ACHN (cell line): ENCODE results near the gene TFDP2.
"Not testable (repeated sequence)": the region's sequence is repeated elsewhere in the genome, so short reads cannot be mapped to it uniquely, and the experiment has no call there.

ENCODE experiments used
- DNase-seq: peaks from one replicate; pipeline ENCODE4 v3.0.0-alpha.2; 2015
- in situ Hi-C: cut with HindIII; loops from 2 replicates; pipeline ENCODE4 v1.10.0; 2017; ENCODE audit warnings: low sequenced_read_pairs, low pct_ligation_motif_present, low pct_unique_long_range_greater_than_20kb

Gene TFDP2

DNA sequence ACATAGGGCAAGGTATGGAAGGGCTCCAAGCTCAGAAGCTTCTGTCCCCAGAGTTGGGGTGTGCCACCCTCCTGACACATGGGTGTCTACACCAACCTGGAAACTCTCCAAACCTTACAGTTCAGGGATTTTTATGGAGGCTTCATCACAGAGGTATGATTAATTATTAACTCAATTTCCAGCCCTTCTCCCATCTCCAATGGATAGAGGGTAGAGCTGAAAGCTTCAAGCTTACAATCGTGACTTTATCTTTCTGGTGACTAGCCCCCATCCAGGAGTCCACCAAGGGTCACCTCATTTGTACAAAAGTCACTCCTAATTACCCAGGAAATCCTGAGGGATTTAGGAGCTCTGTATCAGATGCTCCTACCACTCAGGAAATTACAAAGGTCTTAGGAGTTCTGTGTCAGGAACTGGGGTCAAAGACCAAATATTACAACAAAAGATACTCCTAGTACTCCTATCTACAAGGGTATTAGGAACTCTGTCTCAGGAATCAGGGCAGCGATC lies 62.7 kb downstream of the TFDP2 start:
- in situ Hi-C loops: no loop called here
- peak; percentile 22 for DNase-seq

DNA sequence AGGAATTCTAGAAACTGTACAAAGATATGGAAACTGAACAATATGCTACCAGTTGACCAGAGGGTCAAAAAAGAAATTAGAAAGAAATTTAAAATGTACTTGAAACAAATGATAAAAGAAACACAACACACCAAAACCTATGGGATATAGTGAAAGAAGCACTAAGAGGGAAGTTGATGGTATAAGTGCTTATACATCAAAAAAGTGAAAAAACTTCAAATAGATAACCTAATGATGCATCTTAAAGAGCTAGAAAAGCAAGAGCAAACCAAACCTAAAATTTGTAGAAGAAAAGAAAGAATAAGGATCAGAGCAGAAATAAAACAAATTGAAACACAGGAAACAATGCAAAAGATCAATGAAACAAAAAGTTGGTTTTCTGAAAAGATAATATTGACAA lies 68.2 kb downstream of the TFDP2 start:
- in situ Hi-C loops: no loop called here
- no peak for DNase-seq

DNA sequence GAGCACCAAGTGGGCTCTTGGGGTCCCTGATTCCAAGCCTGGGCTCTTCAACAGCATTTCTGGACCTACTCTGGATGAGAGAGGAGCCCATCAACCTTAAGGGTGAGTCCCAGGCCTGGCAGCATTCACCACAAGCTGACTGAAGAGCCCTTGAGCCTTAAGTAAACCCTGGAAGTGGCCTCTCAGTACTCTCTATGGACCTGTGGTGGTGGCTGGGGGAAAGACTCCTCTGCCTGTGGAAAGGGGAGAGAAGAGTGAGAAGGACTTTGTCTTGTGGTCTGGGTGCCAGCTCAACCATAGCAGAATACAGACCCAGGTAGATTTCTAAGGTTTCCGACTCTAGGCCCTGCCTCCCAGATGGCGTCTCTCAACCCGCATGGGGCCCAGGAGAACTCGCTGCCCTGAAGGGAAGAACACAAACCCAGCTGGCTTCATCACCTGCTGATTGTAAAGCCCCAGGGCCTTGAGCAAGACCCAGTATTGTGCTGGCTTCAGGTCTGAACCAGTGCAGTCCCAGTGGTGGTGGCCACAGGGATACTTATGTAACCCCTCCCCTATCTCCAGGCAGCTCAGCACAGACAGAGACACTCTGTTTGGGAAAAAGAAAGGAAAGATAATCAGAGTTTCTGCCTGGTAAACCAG lies 71.4 kb downstream of the TFDP2 start:
- DNase-seq: no peak
- in situ Hi-C loops: no loop called here

DNA sequence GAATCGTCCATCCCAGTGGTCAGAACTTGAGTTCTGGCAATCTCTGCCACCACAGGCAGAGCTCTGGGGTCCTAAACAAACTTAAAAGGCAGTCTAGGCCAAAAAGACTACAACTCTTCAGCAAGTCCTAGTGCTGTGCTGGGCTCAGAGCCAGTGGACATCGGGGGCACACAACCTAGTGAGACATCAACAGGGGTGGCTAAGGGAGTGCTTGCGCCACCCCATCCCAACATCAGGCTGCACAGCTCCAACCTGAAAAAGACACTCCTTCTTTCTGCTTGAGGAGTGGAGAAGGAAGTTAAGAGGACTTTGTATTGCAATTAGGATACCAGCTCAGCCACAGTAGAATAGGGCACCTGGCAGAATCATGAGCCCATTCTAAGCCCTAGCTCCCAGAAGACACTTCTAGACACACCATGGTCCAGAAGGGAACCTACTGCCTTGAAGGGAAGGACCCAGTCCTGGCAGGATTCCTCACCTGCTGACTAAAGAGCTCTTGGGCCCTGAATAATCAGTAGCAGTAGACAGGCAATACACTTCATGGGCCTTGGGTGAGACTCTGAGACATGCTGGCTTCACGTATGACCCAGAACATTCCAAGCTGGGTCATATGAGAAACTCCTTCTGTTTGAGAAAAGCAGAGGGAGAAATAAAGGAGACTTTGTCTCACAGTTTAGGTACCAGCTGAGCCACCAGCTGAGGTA lies 72.0 kb downstream of the TFDP2 start:
- DNase-seq: no peak
- in situ Hi-C loops: no loop called here

DNA sequence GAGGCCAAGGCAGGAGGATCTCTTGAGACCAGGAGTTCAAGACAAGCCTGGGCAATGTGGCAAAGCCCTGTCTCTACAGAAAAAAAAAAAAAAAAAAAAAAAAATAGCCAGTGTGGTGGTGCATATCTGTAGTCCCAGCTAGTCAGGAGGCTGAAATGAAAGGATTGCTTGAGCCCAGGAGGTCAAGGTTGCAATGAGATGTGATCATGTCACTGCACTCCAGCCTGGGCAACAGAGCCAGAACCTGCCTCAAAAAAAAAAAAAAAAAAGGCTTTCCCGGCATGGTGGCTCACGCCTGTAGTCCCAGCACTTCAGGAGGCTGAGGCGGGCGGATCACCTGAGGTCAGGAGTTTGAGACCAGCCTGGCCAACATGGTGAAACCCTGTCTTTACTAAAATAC lies 73.7 kb downstream of the TFDP2 start:
- DNase-seq, in situ Hi-C loops: not testable (repeated sequence)

DNA sequence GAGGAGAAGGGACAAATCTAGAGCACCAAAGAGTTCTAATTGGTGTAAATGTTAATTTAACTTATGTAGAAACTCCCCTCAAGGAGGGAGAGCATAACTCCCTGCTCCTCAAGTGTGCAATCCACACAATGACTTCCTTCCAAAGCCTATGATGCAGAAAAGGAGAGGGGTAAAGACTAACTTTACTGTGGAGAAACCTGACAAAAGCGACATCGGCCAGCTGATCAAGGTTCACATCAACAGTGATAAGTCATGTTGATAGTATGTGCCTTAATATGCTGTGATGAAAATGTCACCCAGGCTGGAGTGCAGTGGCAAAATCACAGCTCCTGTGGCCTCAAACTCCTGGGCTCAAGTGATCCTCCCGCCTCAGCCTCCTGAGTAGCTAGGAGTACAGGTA lies 76.5 kb downstream of the TFDP2 start:
- in situ Hi-C loops: no loop called here

DNA sequence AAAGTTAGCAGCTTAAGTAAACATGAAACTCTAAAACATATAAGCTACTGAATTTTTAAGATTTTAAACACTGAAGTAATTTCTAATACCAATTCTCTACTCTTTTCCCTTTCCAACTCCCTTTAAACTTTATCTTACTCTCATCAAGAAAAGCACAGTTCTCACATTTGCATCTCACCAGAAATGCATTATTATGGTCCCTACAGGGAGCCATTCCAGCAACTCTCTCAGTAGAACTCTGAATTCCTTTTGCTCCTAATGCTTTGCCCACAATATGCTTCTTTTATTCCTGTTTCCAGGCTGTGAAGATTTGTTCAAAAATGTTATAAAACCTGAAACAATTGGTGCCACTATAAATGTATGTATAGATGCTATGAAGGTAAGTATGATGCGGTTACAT lies 83.4 kb downstream of the TFDP2 start:
- DNase-seq: no peak
- in situ Hi-C loops: no loop called here

More for the DNA sequence above, 76.5 kb downstream of the TFDP2 start:
- no peak for DNase-seq

DNA sequence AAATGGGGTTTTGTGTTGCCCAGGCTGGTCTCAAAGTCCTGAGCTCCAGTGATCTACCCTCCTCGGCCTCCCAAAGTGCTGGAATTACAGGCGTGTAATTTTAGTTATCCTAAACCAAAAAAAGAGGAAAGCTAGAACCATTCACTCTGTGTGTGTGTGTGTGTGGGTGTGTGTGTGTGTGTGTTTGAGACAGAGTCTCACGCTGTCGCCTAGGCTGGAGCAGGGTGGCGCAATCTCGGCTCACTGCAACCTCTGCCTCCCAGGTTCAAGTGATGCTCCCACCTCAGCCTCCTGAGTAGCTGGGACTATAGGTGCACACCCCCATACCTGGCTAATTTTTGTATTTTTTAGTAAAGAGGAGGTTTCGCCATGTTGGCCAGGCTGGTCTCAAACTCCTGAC lies 84.0 kb downstream of the TFDP2 start:
- in situ Hi-C loops: no loop called here
- DNase-seq: no peak

DNA sequence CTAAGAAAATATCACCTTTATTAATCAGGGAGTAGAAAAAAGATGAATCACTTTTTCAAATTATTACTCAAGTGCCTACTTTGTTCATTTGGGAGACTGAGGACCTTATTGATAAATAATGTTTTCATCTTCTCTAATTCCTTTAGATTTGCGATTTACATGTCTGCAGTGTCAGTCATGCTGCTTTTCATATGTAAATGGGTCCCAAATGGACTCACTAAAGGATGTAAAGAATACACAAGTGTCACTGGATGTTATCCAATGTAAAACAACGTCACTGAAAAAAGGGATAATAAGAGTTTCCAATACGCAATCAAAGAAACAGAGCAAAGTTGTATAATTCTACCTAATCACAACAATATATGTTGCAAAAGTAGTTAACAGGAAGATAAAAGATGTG lies 84.9 kb downstream of the TFDP2 start:
- in situ Hi-C loops: no loop called here
- no peak for DNase-seq

DNA sequence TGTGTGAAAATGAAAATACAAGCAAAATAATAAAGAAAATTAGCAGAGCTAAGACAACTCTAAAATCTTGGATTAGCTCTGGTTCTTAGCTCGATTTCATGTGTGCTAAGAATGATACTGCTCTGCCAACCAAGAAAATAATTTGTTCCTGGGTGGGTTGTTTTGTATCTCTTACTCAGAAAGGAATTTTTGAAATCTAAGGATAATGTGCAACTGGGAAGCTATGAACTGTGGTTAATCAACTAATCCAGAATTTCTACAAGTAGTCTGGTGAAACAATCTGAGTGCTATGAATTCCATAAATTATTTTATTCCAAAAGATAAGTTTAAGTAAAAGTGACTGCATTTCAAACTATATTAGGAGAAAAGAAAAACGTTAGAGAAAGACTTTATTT lies 92.0 kb downstream of the TFDP2 start:
- DNase-seq: no peak
- in situ Hi-C loops: no loop called here

DNA sequence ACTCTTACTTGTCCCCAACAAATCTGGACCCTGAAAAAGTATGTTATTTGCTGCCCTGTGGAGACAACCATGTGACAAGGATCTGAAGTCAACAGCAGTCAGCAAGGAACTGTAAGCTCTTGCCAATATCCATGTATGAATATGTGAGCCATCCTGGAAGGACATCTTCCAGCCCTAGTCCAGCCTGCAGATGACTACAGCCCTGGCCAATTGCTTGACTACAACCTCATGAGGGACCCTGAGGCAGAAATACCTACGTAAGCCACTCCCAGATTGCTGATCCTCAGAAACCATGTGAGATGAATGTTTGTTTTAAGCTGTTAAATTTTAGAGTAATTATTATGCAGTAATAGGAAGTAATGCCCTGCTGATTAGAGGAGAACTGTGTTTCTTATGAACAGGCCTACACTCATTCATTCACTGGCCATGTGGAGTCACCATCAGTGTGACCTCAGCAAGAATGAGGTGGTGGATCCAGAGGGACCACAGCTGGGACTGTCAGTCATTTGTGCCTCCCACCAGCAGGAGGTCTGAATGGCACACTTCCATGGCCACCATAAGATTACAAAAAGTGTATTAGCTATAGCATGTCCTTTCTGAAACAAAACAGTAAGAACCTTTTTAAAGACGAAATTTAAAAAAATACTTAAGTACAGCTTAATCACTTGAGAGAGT lies 92.6 kb downstream of the TFDP2 start:
- in situ Hi-C loops: no loop called here
- no peak for DNase-seq

DNA sequence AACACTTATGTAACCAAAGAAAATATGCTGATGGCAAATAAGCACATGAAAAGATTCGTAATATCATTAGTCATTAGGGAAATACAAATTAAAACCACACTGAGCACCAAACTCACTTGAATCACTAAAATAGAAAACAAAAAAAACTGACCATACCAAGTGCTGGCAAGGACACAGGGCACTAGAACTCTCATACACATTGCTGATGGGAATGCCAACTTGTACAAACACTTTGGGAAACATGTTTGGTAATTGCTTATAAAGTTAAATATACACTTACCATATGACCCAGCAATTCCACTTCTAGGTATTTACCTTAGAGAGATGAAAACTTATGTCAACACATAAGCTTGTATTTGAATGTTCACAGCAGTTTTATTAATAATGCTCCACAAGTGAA lies 95.5 kb downstream of the TFDP2 start:
- in situ Hi-C loops: no loop called here
- DNase-seq: no peak

DNA sequence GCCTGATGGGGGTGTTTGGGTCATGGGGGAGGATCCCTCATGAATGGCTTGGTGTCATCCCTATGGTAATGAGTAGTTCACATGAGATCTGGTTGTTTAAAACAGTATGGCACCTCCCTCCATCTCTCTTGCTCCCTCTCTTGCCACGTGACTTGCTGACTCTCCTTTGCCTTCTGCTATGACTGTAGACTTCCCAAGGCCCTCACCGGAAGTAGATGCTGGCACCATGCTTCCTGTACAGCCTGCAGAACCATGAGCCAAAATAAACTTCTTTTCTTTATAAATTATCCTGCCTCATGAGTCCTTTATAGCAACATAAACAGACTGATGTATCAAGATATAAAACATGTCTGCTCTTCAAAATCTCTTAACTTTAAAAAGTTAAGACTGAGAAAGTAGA lies 96.1 kb downstream of the TFDP2 start:
- in situ Hi-C loops: no loop called here
- no peak for DNase-seq

DNA sequence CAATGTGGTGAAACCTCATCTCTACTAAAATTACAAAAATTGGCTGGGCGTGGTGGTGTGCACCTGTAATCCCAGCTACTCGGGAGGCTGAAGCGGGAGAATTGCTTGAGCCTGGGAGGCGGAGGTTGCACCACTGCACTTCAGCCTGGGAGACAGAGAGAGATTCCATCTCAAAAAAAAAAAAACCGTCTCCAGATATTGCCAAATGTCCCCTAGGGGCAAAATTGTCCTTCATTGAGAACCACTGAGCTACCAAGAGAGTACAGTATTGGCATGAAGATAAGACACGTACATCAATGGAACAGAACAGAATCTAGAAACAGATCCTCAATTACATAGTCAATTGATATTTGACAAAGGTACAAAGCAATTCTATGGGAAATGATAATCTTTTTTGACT lies 98.0 kb downstream of the TFDP2 start:
- DNase-seq: no peak
- in situ Hi-C loops: no loop called here

DNA sequence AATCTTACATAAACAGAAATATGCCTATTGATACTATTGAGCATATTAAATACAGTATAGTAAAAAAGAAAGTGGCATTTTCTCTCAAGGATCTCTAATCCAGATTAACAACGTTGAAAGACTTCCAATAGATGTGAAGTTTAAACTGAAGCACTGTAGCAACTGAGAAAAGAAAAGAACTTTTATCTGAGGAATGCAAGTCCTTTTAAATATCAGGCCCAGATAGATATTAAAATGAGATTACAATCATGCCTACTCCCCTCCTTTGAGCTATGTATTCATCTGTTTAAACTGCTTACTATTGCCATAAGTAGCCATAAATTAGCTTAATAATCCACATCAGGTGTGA lies 102.3 kb downstream of the TFDP2 start:
- no peak for DNase-seq
- in situ Hi-C loops: no loop called here

DNA sequence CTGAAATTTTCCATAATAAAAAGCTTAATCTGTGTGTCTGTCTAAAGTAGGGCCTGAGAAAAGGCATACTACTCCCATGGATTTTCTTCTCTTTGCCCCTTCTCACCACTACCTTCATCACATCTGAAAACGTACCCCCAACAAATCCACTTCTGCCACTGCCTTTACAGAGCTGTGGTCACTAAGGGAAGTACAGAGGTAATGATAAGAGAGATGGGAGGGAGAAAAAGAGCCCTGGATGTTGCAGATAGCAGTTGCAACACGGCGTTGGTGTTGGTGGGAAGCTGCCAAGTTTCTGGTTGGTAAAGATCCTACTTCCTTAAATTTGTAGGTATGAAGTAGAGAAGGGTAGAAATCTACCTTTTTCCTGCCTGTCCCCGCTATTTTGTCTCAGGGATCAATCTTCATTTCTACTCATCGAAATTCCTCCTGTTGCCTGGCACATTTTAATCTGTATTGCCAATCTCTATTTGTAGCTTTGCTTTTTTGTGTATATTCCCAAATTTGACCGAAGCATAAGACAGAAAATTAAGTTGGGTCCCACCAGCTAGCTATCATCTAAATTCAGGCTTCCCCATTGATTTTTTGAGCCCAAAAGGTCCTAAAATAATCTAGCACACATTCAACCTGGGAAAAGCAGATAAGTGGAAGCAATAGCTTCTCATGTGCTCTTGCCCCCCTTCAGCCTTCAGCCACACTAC lies 102.9 kb downstream of the TFDP2 start:
- in situ Hi-C loops: no loop called here
- DNase-seq: no peak

DNA sequence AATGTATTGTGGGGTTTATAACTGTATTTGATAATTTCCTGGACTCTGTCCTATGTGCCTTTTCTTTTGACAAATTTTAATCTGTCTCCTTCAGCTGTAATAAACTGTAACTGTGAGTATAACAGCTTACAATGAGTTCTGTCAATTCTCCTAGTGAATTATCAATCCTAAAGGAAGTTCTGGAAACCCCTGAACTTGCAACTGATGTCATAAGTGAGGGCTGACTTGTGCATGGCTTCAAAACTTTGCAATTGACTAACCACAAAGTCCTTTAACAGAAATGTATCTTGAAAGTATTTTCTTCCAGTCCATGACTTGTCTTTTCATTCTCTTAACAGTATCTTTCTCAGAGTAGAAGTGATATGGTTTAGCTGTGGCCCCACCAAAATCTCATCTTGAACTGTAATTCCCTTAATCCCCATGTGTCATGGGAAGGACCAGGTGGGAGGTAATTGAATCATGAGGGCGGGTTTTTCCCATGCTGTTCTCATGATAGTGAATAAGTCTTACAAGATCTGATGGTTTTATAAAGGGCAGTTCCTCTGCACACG lies 108.3 kb downstream of the TFDP2 start:
- in situ Hi-C loops: no loop called here
- no peak for DNase-seq

DNA sequence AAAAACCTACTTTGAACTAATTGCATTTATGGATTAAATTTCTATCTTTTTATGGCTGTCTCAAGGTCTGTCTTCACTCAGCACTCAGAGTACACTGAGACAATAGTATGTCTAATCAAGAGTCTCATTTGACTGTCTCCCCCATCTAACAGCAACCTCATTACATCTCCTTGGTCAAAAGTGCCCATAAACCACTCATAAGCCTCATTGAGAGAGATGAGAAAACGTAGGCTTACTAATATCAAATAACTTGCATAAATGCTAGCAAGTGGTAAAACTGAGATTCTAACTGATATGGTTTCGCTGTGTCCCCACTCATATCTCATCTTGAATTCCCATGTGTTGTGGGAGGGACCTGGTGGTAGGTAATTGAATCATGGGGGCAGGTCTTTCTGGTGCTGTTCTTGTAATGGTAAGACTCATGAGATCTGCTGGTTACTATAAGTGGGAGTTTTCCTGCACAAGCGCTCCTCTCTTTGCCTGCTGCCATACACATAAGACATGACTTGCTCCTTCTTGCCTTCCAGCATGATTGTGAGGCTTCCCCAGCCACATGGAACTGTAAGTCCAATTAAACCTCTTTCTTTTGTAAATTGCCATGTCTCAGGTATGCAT lies 113.9 kb downstream of the TFDP2 start:
- in situ Hi-C loops: no loop called here
- no peak for DNase-seq

DNA sequence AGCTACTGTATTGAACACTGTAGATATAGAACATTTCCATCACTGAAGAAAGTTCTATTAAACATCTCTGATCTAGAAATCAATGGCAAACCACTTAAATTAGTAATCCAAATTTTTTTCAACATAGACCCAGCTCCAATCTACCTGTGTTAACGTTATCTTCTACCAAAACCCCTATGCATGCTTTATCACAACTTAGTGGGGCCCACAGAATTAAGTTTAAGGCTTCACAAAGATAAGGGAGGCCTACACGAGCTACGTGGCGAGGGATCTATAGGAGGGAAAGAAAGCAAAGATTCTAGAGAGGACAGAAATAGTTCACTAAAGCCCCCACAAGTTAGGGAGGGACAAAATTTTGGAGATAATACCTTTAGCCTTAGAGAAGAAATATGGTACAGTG lies 116.1 kb downstream of the TFDP2 start:
- in situ Hi-C loops: no loop called here
- no peak for DNase-seq
